ENCODE data around the gene TTC33. TPM values are rescaled to one million over a fixed set of nuclear protein-coding genes. Genes with fewer than 3 reads are reported as not detected.

The TTC33 gene
- total and polyA plus RNA-seq, 2 experiments from 2014 or later: 8.0 to 9.0 TPM

DNA sequence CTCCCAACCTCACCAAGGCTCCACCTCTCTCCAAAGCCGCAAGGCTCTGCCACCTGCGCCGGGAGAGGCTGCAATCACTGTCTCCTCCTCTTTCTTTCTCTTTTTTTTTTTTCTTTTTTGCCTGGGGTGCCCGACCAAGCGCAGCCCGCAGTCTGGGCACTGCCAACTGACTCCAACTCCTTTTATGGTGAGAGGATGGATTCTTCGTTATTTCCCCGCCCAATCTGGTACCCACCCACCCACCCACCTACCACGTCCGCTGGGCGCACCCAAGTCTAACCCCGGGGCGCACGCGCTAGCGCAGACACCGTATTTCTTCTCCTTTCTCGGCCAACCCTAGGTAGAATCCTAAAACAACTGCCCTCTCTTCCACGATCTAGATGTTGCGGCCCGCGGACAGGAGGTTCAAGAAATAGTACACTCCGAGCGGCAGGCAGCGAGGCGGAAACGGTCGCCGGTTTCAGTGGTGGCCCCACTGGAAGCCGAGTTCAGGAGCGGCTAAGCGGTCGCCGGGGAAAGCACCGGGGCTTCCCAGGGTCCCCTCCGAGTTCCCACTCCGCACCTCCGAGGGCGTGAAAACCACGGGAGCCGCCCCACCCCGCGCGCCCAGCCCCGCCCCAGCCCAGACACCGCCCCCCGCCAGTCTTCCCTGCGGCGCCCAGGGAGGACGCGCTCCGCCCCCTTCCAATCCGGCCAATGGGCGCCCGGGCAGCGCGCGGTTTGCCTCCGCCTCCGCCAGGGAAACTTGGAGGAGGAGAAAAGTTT, 76.4 kb downstream of the TTC33 start:
- H3K36me3 ChIP-seq (ENCODE audit: low read depth): no peaks in the 10 kb centered on the region
- peak; percentile 94 for DNase-seq
- H3K27ac ChIP-seq: peak overlapping the region; percentile 32; the same call in 1 of the 2 replicates
- peak overlapping the region; percentile 65 for H3K9ac ChIP-seq
- H3K79me2 ChIP-seq (ENCODE audit: insufficient read depth): no peaks in the 10 kb centered on the region
- in situ Hi-C loops (cut with MboI): no loop called here
- peak overlapping the region; percentile 82 for H2AFZ ChIP-seq
- H3K4me1 ChIP-seq (ENCODE audit: insufficient read depth): peaks cover 36% of the 10 kb centered on the region
- TF ChIP-seq EZH2phosphoT487 (IDR thresholded peaks at IDR 0.05; ENCODE audit: insufficient read depth, low read depth) (no peak), EZH2 (IDR thresholded peaks at IDR 0.05; ENCODE audit: insufficient read depth, poor library complexity, severe bottlenecking) (no peak)
- peak overlapping the region; percentile 85 for H3K4me2 ChIP-seq (ENCODE audit: unreplicated experiment)
- peak overlapping the region; percentile 76 for H3K4me3 ChIP-seq
- H3K9me2 ChIP-seq (ENCODE audit: insufficient read depth): no peaks in the 10 kb centered on the region
- H3F3A ChIP-seq (ENCODE audit: insufficient read depth): peaks cover 9% of the 10 kb centered on the region; the same call in 1 of the 2 replicates
- no peaks in the 10 kb centered on the region for H4K20me1 ChIP-seq (ENCODE audit: insufficient read depth)
- WGBS, 2 experiments (ENCODE audit: low coverage in 1 of 2, low lambda C conversion rate in 2 of 2, missing lambda C conversion rate in 2 of 2): 0 to 1% methylated on average over 19 to 57 of the region's 60 CpGs
- H3K9me3 ChIP-seq (ENCODE audit: low read depth): no peaks in the 10 kb centered on the region
- H3K27me3 ChIP-seq (replicated peaks; ENCODE audit: insufficient read depth): peaks cover 13% of the 10 kb centered on the region

GRCh38 chr5:40678460-40679147, 77.2 kb downstream of the TTC33 start:
- Histone ChIP-seq H3K27me3 (replicated peaks; ENCODE audit: insufficient read depth) (peaks cover 13% of the 10 kb centered on the region), H3K36me3 (ENCODE audit: low read depth) (no peaks in the 10 kb centered on the region), H4K20me1 (ENCODE audit: insufficient read depth) (no peaks in the 10 kb centered on the region), H3K9me3 (ENCODE audit: low read depth) (no peaks in the 10 kb centered on the region), H3K4me2 (ENCODE audit: unreplicated experiment) (peak overlapping the region; percentile 85), H3K79me2 (ENCODE audit: insufficient read depth) (no peaks in the 10 kb centered on the region), H3K9ac (peak overlapping the region; percentile 38; the same call in 1 of the 2 replicates), H3F3A (ENCODE audit: insufficient read depth) (peaks cover 9% of the 10 kb centered on the region; the same call in 1 of the 2 replicates), H3K27ac (no peak overlapping the region), H3K4me1 (ENCODE audit: insufficient read depth) (peaks cover 36% of the 10 kb centered on the region), H2AFZ (peak overlapping the region; percentile 82), H3K4me3 (peak overlapping the region; percentile 76), H3K9me2 (ENCODE audit: insufficient read depth) (no peaks in the 10 kb centered on the region)
- in situ Hi-C loops (cut with MboI): no loop called here
- no peak for DNase-seq
- TF ChIP-seq EZH2 (IDR thresholded peaks at IDR 0.05; ENCODE audit: insufficient read depth, poor library complexity, severe bottlenecking): no peak
- TF ChIP-seq EZH2phosphoT487 (IDR thresholded peaks at IDR 0.05; ENCODE audit: insufficient read depth, low read depth): no peak
- 10 to 13% methylated on average over 11 to 12 of the region's 12 CpGs for WGBS, 2 experiments (ENCODE audit: low coverage in 1 of 2, low lambda C conversion rate in 2 of 2, missing lambda C conversion rate in 2 of 2)

DNA sequence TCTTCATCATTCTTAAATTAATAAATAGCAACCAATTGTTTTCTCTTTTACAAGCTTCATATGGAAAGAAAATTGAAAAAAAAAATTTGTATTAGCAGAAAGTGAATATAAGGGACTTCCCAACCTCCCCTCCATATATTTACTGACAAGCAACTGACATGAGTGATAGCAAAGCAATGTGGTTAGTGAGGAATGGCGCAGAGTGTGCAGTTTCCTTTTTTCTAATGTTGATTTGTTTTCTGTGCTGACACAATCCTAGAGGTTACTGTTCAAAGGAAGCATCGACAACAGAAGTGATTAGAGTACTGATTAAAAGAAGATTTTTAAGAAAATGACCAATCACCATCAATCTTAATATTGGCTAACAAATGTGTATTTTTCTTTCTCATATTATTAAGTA, 77.7 kb downstream of the TTC33 start:
- no peaks in the 10 kb centered on the region for H3K9me2 ChIP-seq (ENCODE audit: insufficient read depth)
- no peak overlapping the region for H3K9ac ChIP-seq
- no peaks in the 10 kb centered on the region for H3K9me3 ChIP-seq (ENCODE audit: low read depth)
- H3K36me3 ChIP-seq (ENCODE audit: low read depth): no peaks in the 10 kb centered on the region
- H3F3A ChIP-seq (ENCODE audit: insufficient read depth): peaks cover 9% of the 10 kb centered on the region; the same call in 1 of the 2 replicates
- 72 to 81% methylated on average over 2 of the region's 2 CpGs for WGBS, 2 experiments (ENCODE audit: low coverage in 1 of 2, low lambda C conversion rate in 2 of 2, missing lambda C conversion rate in 2 of 2)
- H3K4me2 ChIP-seq (ENCODE audit: unreplicated experiment): peak overlapping the region; percentile 51
- H2AFZ ChIP-seq: no peak overlapping the region
- no peak overlapping the region for H3K27ac ChIP-seq
- DNase-seq: no peak
- no peaks in the 10 kb centered on the region for H3K79me2 ChIP-seq (ENCODE audit: insufficient read depth)
- H3K4me1 ChIP-seq (ENCODE audit: insufficient read depth): peaks cover 36% of the 10 kb centered on the region
- in situ Hi-C loops (cut with MboI): no loop called here
- peaks cover 13% of the 10 kb centered on the region for H3K27me3 ChIP-seq (replicated peaks; ENCODE audit: insufficient read depth)
- no peaks in the 10 kb centered on the region for H4K20me1 ChIP-seq (ENCODE audit: insufficient read depth)
- no peak overlapping the region for H3K4me3 ChIP-seq
- TF ChIP-seq EZH2phosphoT487 (IDR thresholded peaks at IDR 0.05; ENCODE audit: insufficient read depth, low read depth) (no peak), EZH2 (IDR thresholded peaks at IDR 0.05; ENCODE audit: insufficient read depth, poor library complexity, severe bottlenecking) (no peak)

DNA sequence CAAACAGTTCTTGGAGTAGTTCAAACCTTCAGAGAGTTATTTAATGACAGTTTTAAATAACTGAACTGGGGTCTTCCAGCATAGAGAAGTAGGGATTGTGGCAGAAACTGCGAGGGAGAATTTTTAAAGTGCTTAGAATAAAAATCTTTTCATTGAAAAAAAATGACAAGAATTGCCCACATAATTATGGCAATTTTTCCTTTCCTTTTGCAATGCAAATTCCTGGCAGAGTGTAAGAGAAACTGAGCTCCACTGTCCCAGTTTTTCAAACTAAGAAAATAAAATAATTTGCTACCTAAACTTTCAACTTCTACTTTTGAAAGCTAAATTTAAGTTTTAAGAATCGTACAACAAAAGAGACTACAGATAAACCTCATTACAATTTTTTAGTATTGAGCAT, 78.3 kb downstream of the TTC33 start:
- Histone ChIP-seq H3K4me1 (ENCODE audit: insufficient read depth) (peaks cover 36% of the 10 kb centered on the region), H3K36me3 (ENCODE audit: low read depth) (no peaks in the 10 kb centered on the region), H3K79me2 (ENCODE audit: insufficient read depth) (no peaks in the 10 kb centered on the region), H3K4me3 (0 out of 2 replicates have a peak overlapping the region, but pooled peaks have one; percentile 14), H3K27ac (no peak overlapping the region), H3K9ac (no peak overlapping the region), H4K20me1 (ENCODE audit: insufficient read depth) (no peaks in the 10 kb centered on the region), H3K9me2 (ENCODE audit: insufficient read depth) (no peaks in the 10 kb centered on the region), H3K9me3 (ENCODE audit: low read depth) (no peaks in the 10 kb centered on the region), H3F3A (ENCODE audit: insufficient read depth) (peaks cover 9% of the 10 kb centered on the region; the same call in 1 of the 2 replicates), H2AFZ (no peak overlapping the region), H3K4me2 (ENCODE audit: unreplicated experiment) (peak overlapping the region; percentile 51), H3K27me3 (replicated peaks; ENCODE audit: insufficient read depth) (peaks cover 13% of the 10 kb centered on the region)
- WGBS, 2 experiments (ENCODE audit: low coverage in 1 of 2, low lambda C conversion rate in 2 of 2, missing lambda C conversion rate in 2 of 2): 35 to 43% methylated on average over 2 of the region's 2 CpGs
- in situ Hi-C loops (cut with MboI): no loop called here
- peak; percentile 18 for DNase-seq
- no peak for TF ChIP-seq EZH2phosphoT487 (IDR thresholded peaks at IDR 0.05; ENCODE audit: insufficient read depth, low read depth)

Data from GM23248 (cell line).